Lung (tissue), 12 donors: ENCODE data around the gene RNF225. TPM values are rescaled to one million over a fixed set of nuclear protein-coding genes. Genes with fewer than 3 reads are reported as not detected.

Source experiments
- ATAC-seq: fragments of 200-7000 bp; cut with Tn5 transposase; one replicate; pipeline ENCODE4 v1.9.1; 2020; ENCODE audit warnings: moderate number of reproducible peaks; ENCODE audit not compliant: insufficient read depth, low FRiP score
- DNase-seq, 3 donors: peaks; one replicate each; pipeline ENCODE4 v3.0.0-alpha.2; 2013 to 2017
- H3K27ac ChIP-seq, 2 donors: one replicate each; pipeline ENCODE4 v1.5.1; 2013; ENCODE audit warnings: mild to moderate bottlenecking in 2 of 2, moderate library complexity in 2 of 2, control low read depth in 1 of 2, inconsistent platforms in 1 of 2, low read depth in 1 of 2, low read length in 1 of 2
- H3K27me3 ChIP-seq, 3 donors: one replicate each; pipeline ENCODE4 v1.5.1; 2013; ENCODE audit warnings: low read length in 2 of 3; ENCODE audit not compliant: control insufficient read depth in 3 of 3, insufficient read depth in 3 of 3
- H3K36me3 ChIP-seq, 4 donors: one replicate each; pipeline ENCODE4 v1.5.1; 2013; ENCODE audit warnings: low read length in 4 of 4, mild to moderate bottlenecking in 1 of 4, moderate library complexity in 1 of 4; ENCODE audit not compliant: control insufficient read depth in 4 of 4, insufficient read depth in 4 of 4
- H3K4me1 ChIP-seq, 5 donors: one replicate each; pipeline ENCODE4 v1.5.1; 2013; ENCODE audit warnings: low read length in 5 of 5, mild to moderate bottlenecking in 2 of 5, moderate library complexity in 1 of 5; ENCODE audit not compliant: control insufficient read depth in 5 of 5, insufficient read depth in 5 of 5
- H3K4me3 ChIP-seq: one replicate; pipeline ENCODE4 v1.5.1; 2013; ENCODE audit warnings: mild to moderate bottlenecking, control low read depth, moderate library complexity
- H3K9ac ChIP-seq, 2 donors: one replicate each; pipeline ENCODE4 v1.5.1; 2013; ENCODE audit warnings: low read length in 2 of 2, control low read depth in 1 of 2; ENCODE audit not compliant: insufficient read depth in 1 of 2
- H3K9me3 ChIP-seq, 4 donors: one replicate each; pipeline ENCODE4 v1.5.1; 2013; ENCODE audit warnings: low read length in 3 of 4, mild to moderate bottlenecking in 1 of 4, moderate library complexity in 1 of 4; ENCODE audit not compliant: control insufficient read depth in 4 of 4, insufficient read depth in 3 of 4
- CTCF ChIP-seq: IDR thresholded peaks from 2 replicates; pipeline ENCODE4 v1.5.1; 2012; ENCODE audit warnings: mild to moderate bottlenecking; ENCODE audit errors: control extremely low read depth, extremely low read depth
- WGBS, 2 donors: extraction: QIAGEN DNeasy Blood & Tissue Kit; methylation state at CpG; one replicate each; pipeline ENCODE4 v1.1.7; 2013; 5-methylcytosine and 5-hydroxymethylcytosine counted together
- polyA plus RNA-seq, 2 donors: library from polyadenylated mRNA; stranded (reverse); fragments of 200-250 nt; gene quantifications; one replicate each; pipeline ENCODE4 v1.2.1, GENCODE V29; 2013
- total RNA-seq, 2 donors: library from RNA; depleted of rRNA in 1 of 2; stranded (reverse); fragments of >200 nt in 1 of 2; gene quantifications; one replicate each; pipeline ENCODE4 v1.2.1, GENCODE V29; 2014 to 2021
- donor health status: control.
- donor health status: control.
- donor health status: Bipolar disorder and iron deficiency.
- donor health status: healthy.
- donor health status: DM: yes; HTN: yes; CAD: no.

Gene RNF225
- total and polyA plus RNA-seq, 4 donors: 0.14 to 1.5 (median 0.26) TPM; not detected in 1

DNA sequence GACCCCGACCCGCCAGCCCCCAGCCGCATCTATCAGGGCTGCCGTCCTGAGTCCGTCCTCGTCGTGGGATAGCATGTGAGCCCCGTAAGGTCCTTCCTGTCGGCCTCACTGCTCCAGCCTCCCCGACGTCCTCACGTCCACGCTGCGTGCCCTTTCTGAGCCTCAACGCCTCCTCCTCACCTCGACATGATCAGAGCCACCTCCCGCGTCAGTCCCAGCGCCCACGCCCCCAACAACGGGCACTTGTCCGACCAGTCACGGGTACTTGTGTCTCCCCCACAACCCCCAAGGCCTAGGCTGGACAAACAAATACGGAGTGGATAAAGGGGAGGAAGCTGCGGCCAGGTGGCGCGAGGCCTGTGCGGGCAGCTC is 33.6 kb upstream of the RNF225 start:
- peak in 1 of 3 donors; percentile 62 for DNase-seq

DNA sequence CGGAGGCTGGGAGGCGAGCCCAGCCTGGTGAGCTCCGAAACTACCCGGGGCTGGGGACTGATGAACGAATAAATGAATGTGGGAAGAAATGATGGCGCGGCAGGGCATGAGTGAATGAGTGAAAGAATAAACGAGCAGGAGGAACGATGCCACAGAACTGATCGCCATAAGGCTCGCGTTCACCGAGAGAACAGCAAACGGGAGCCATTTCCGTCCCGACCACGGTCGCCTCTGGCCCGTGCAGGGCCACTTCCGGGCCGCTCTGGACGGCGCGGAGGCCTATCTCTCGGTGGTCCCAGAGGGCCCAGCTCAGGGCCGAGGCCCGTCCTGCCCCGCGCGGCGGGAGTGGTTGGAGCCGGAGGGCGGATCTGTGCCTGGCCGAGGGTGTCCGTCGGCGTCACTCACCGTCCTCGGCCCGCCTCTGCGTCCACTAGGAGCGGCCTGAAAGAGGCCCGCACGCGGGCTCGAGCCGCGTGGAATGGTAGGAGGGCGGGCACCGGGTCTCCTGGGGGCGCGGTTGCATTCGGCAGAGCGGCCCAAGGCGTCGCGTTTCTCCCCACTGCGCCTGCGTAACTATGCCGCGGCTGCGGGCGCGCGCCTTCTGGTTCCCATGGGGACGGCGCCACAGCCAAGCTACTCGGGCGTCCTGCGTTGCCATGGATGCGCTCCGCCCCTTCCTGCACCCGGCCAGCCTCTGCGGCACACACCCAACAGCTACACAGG is 33.0 kb upstream of the RNF225 start, which contains the start of gene ZNF497:
Gene ZNF497 (minus strand): TSS at position 480 of the 723 bp plus-strand sequence. CDS start 5,116 bp downstream, outside the sequence.
- no peak for TF ChIP-seq CTCF
- Histone ChIP-seq H3K4me1 (peaks cover 0 to 16% (median 0%) of the 10 kb centered on the region in 5 donors), H3K9me3 (peaks cover 0 to 2% (median 0%) of the 10 kb centered on the region in 4 donors), H3K27me3 (no peaks in the 10 kb centered on the region), H3K9ac (peak within 1 kb of the TSS; percentile 79 to 96), H3K4me3 (peak within 1 kb of the TSS; percentile 66), H3K36me3 (no peaks in the 10 kb centered on the region), H3K27ac (peak within 1 kb of the TSS; percentile 90 to 98)
- WGBS, 2 donors: 0% methylated on average over 51 to 74 of the region's 74 CpGs
- DNase-seq (peak; percentile 98), ATAC-seq (peak; percentile 94)

More for the DNA sequence above, 33.6 kb upstream of the RNF225 start:
- TF ChIP-seq CTCF: no peak
- H3K9me3 ChIP-seq: peaks cover 0 to 4% (median 0%) of the 10 kb centered on the region in 4 donors
- H3K4me1 ChIP-seq: peaks cover 0 to 21% (median 0%) of the 10 kb centered on the region in 5 donors
- peak overlapping the region; percentile 90 to 98 for H3K27ac ChIP-seq
- H3K4me3 ChIP-seq: peak overlapping the region; percentile 66
- ATAC-seq: peak; percentile 5
- WGBS, 2 donors: 2 to 4% methylated on average over 28 of the region's 28 CpGs
- no peaks in the 10 kb centered on the region for H3K36me3 ChIP-seq
- H3K9ac ChIP-seq: peak overlapping the region; percentile 79 to 96
- H3K27me3 ChIP-seq: peaks cover 0 to under 1% (median 0%) of the 10 kb centered on the region in 3 donors

- WGBS, 2 donors: 29 to 69% methylated on average over 5 of the region's 5 CpGs
- TF ChIP-seq CTCF: no peak
- no peak for DNase-seq
- peaks cover 0 to 2% (median 0%) of the 10 kb centered on the region in 4 donors for H3K36me3 ChIP-seq
- peaks cover 0 to 9% (median 0%) of the 10 kb centered on the region in 5 donors for H3K4me1 ChIP-seq
- H3K27ac ChIP-seq: no peak overlapping the region
- H3K4me3 ChIP-seq: no peak overlapping the region
- H3K9me3 ChIP-seq: peaks cover 0 to 2% (median 0%) of the 10 kb centered on the region in 4 donors
- no peak overlapping the region for H3K9ac ChIP-seq
- no peak for ATAC-seq
- H3K27me3 ChIP-seq: no peaks in the 10 kb centered on the region
Measured at GRCh38 chr19:58364146-58364545, 31.3 kb upstream of the RNF225 start.
